Head of caudate nucleus (tissue), 42 donors: ENCODE data around the gene HSPH1.
A peak's percentile ranks its signal among the peaks of the same experiment; 100 is the strongest.

Source experiments
- DNase-seq, 42 donors: peaks; one replicate each; pipeline versions ENCODE4 v3.0.0 to v3.0.0-alpha.2; 2020 to 2021; ENCODE audit warnings: mixed read lengths in 7 of 42
- intact Hi-C: fragments of 100-400 bp; cut with DNase I; formaldehyde crosslinking; loops from one replicate; pipeline ENCODE4 v1.15.0; 2022

The HSPH1 gene

GRCh38 chr13:31161557-31162150, at the start of gene HSPH1:
Gene HSPH1 (minus strand): TSS chr13:31161904. CDS start chr13:31161582, 322 bp downstream.
- intact Hi-C loops = loop anchor here (2.0 kb wide), 1 partner anchor 31 kb away; no protein-coding TSS in a partner anchor
- peak; percentile 94 to 99 (median 97) for DNase-seq

GRCh38 chr13:31209841-31210210, 48.1 kb upstream of the HSPH1 start:
- no peak for DNase-seq
- intact Hi-C loops = no loop called here

DNA sequence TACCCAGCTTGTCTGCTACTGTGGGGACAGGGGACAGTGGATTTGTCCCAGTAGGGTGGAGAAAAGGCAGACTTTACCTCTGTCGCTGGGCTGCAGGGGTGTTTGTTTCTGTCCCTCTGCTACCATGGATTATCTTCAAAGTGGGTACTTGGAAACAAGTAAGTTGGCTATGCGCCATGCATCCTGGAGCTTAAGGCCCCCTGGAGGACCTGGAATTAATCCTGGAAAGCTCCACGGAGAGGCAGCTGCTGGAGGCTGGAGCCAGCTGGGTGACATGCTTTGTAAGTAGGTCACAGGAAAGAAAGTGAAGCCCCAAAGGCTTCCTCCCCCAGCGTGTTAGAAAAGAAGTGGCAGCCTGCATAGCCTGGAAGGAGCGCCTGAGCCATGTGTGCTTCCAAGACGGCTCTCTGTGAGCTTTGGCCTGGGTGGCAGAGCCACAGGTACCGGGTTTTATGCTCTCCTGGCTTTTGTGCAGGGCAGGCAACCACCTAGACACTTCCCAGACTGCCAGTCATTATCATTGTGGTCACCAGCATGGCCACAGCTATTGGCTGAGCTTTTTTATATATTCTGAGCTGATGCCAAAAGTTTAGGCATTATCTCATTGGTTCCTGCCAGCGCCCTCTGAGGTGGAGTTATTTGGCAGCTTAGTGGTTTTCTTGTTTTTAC, 47.6 kb upstream of the HSPH1 start:
- peak in 39 of 42 donors; percentile 28 to 84 (median 62) for DNase-seq

DNA sequence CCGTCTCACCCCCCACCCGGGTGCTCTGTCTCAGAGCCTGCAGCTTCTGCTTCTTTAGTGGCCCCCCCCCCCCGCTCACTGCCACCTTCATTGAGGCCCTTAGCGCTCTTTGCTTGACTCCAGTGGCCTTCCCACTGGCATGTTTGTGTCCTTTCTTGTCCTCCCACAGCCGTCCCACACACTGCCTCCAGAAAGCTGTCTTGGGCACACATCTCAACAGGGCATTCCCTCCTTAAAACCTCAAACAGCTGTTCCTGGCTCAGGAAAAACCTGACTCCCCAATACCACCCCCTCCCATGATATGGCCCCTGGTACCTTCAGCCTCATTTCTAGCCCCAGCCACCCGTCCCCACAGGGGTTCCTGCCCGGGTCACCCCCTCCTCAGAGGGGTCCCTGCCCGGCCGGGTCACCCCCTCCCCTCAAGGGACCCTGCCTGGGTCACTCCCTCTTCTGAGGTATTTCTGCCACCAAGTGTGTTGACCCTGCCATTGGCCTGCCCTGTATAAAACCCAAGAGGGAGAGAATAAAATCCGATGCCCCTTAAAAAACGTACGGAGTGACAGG, 46.9 kb upstream of the HSPH1 start:
- intact Hi-C loops = no loop called here
- no peak for DNase-seq

More for the DNA sequence above, 47.6 kb upstream of the HSPH1 start:
- intact Hi-C loops = no loop called here

DNA sequence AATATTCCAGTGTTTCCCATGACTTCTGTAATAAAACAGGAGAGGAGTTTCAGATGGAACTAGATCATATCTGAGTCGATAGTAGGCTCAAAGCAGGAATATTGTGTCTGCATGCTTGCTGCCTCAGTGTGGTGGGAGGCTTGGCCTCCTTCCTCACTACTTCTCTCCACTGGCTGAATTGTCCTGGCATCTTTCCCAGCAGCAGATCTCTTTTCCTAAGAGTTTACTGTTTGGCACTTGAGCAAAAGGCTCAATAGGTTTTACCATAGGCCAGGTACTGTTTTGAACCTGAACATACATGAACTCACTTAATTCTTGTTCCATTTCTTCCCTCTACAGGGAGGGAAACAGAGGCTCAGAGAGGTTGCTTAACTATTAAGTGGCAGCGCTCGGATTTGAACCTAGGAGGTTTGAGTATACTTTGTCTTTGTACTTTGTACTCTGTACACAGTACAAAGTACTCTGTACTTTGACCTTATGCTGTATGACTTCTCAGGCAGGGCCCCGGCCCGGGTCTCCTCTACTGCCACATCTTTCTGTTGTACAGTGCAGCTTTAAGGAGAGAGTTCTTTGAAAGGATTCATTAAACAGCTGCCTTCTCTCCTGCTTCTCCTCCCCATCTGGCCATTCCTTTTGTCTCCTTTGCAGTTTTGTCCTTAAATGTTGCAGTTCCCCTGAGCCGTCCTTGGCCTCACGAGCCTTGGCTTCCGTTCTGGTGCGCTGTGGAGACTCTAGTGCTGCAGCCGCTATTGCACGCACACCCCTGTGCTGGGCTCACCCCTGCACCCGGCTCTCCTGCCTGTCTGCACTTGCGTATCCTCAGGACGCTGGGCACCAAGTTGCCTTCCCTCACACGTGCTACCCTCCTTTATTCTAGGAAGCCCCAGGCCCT, 46.2 kb upstream of the HSPH1 start:
- DNase-seq = peak in 2 of 42 donors; percentile 35 to 37
- intact Hi-C loops = no loop called here

- no peak for DNase-seq
- intact Hi-C loops = no loop called here
Observed at GRCh38 chr13:31204592-31204991, 42.9 kb upstream of the HSPH1 start.

DNA sequence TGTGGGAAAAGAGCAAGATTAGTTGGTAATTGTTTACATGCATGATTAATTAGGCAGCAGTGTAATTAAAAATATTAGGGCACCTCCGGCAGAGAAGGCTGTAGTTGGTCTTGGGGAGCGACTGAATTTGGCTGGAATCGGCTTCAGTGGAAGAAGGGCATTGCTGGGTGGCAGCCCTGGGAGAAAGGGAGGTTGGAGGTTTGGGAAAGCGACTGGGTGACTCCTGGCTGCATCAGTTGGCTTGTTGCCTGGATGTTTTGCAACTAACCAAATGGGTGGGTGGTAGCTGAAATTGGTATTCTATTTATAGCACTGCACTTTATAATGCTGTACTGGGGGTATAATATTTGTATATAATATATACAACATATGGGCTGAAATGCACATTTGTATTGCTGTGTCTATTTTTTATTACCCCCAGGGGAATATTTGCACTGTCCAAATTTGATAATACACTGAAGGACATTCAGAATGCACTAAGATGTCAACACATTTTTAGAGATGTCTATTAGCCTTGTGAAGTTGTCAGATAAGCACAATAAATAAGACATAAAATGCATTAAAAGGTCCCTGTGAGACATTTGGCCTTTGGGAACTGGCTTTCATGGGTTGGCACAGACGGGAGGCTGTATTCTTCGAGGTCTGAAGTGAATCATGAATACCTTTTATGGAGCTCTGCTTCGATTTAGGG, 39.8 kb upstream of the HSPH1 start:
- intact Hi-C loops = no loop called here

GRCh38 chr13:31200637-31200971, 38.9 kb upstream of the HSPH1 start:
- intact Hi-C loops = no loop called here
- peak in 38 of 42 donors; percentile 26 to 75 (median 53) for DNase-seq

More for the DNA sequence above, 39.8 kb upstream of the HSPH1 start:
- DNase-seq = peak in 27 of 42 donors; percentile 14 to 76 (median 45)

DNA sequence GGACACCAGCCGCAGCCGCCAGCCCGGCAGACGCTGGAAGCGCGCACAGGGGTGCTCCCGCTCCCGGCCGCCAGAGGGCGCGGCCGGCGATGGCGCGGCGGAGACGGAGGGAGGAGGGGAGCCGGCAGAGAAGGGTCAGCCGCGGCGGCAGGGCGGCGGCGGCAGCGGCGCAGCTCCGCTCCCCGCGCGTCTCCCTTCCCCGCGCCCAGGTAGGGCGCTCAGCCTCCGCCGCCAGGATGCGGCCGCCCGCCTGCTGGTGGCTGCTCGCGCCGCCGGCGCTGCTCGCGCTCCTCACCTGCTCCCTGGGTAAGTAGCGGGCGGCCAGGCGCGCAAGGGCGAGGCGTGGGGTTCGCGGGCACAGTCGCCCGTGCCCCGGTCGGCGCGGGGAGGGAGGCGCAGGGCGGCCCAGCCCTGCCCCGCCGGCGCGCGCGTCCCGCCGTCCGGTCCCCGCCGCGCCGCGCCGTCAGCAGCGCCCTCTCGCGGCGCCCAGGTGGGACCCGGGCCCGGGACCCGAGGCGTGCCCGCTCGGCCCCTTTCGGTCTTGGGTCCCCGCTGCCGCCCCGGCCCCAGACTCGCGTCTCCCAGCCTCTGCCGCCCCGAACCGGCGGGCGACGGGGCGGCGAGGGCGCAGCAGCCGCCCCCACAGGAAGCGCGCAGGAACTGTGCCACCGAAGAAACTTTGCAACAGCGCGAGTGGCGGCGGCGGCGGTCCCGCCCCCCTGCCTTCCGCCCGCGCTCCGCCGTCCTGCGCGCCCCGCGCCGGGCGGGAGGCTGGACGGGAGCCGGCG, 38.3 kb upstream of the HSPH1 start, which contains the start of gene B3GLCT:
Gene B3GLCT (plus strand): TSS at position 127 of the 788 bp plus-strand sequence. CDS start 110 bp downstream, at position 237.
- intact Hi-C loops = no loop called here
- peak in 40 of 42 donors; percentile 20 to 88 (median 78) for DNase-seq

DNA sequence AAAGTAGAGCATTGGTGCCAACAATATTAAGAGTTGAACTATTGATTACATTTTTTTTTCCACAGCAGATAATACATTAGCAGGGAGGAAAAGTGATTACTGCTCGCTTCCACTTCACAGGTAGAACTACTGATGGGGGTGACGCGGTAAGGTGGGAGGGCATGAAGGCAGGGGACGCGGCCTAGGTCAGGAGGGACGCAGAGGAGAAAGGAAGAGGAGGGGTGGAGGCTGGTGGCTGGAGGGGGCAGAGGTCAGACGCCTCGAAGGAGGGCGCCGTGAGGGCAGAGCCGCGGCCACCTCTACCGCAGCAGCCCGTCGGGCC, 37.8 kb upstream of the HSPH1 start:
- DNase-seq = peak in 3 of 42 donors; percentile 62 to 69 (median 64)
- intact Hi-C loops = no loop called here

GRCh38 chr13:31198519-31198918, 36.8 kb upstream of the HSPH1 start:
- intact Hi-C loops = no loop called here
- DNase-seq = no peak

DNA sequence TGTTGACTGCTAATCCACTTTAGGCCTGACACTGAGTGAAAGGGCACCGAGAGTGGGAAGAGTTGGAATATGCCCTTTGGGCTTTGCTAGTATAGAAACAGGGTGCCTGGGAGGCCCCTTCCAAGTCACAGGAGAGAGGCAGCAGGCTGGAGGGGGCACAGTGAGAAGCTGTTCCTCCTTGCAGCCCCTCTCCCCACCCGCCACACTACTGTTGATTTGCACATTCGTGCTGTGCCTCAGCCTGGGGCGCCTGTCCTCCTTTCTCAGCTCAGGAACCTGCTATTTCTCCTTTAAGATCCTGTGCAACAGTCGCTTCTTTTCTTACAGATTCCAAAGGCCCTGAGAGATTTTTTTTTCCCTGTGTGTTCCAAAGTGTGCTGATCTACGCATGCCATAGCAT, 35.3 kb upstream of the HSPH1 start:
- intact Hi-C loops = no loop called here

DNA sequence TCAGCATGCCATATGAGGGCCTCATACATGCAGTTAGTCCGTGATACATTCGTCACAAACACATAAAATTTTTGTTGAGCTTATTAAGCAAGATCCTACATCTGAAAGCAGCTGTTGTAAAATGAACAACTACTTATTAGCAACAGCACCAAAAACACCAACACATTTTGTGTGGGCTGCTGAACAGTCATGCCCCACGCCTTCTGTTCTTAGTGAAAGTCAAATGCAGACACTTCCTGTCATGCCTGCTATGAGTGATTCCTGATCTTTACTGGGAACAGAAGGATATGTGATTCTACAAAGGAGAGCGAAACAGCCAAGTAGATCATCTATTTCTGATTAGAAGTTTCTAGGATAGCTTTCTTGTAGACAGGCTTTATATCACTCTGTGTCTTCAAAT, 33.9 kb upstream of the HSPH1 start:
- intact Hi-C loops = no loop called here

More for the DNA sequence above, 35.3 kb upstream of the HSPH1 start:
- peak in 1 of 42 donors; percentile 9 for DNase-seq

DNA sequence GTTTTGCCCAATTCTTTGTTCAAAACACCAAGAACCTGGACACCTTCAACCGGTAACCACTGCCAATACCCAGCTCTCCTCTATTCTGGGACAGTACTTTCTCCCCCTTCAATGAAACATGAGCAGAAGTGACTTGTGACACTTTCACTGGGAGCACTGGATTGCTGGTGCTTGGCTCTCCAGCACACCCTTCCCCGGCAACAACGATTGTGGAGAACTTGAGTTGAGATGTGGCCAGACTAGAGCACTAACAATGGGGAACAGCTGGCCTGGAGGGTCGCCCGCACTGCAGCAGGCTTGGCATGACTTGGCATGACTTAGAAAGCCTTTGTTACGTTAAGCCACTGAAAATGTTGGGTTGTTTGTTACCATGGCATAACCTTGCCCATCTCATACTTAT, 30.6 kb upstream of the HSPH1 start:
- intact Hi-C loops = loop anchor here (2.0 kb wide), 1 partner anchor 30 kb away; no protein-coding TSS in a partner anchor
- peak in 41 of 42 donors; percentile 51 to 88 (median 73) for DNase-seq

More for the DNA sequence above, 33.9 kb upstream of the HSPH1 start:
- peak in 21 of 42 donors; percentile 14 to 81 (median 57) for DNase-seq

- DNase-seq = no peak
- intact Hi-C loops = loop anchor here (2.0 kb wide), 1 partner anchor 29 kb away; no protein-coding TSS in a partner anchor
Observed at GRCh38 chr13:31191748-31192147, 30.0 kb upstream of the HSPH1 start.

- intact Hi-C loops = no loop called here
- no peak for DNase-seq
Observed at GRCh38 chr13:31184981-31185645, 23.4 kb upstream of the HSPH1 start.

DNA sequence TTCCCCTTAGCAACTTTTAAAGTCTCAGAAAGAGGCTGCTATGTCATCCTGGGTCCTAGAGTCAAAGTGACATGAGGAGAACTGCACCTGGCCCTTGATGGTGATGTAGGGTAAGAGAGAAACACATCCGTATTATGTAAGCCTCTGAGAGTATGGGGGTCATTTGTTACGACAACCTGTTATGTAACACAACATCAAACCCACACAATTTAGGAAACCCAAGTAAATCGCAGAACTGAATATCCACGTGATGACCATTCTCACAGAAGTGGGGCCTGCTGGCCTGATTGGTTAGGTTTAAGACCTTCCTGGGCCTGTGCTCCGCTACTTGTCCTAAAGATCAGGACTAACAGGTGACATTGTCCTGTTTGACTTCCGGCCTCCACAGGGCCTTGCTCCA, 22.7 kb upstream of the HSPH1 start:
- DNase-seq = no peak
- intact Hi-C loops = no loop called here
